Omental fat pad (tissue), 4 donors: ENCODE measurements around the gene ERF. TPM values are rescaled to one million over a fixed set of nuclear protein-coding genes. Genes with fewer than 3 reads are reported as not detected.

Experiments used
- ATAC-seq: fragments of 150-250 bp; one replicate; pipeline ENCODE4 v1.9.1; 2016; ENCODE audit warnings: mild to moderate bottlenecking, moderate library complexity; ENCODE audit not compliant: low FRiP score
- DNase-seq: peaks from one replicate; pipeline ENCODE4 v3.0.0-alpha.2; 2019; ENCODE audit warnings: low spot score
- CTCF ChIP-seq, 3 donors: fragments of 450-650 bp; IDR thresholded peaks; one replicate each; pipeline ENCODE4 v1.5.1; 2016 to 2017; ENCODE audit warnings: antibody characterized with exemption in 3 of 3, mild to moderate bottlenecking in 3 of 3, moderate library complexity in 2 of 3
- total RNA-seq, 4 donors: library from RNA; depleted of rRNA; stranded (reverse); fragments of >200 nt; gene quantifications; one replicate each; pipeline ENCODE4 v1.1.0, GENCODE V29; 2016

The ERF gene
- total RNA-seq, 4 donors from 2014 or later, result 21.2 to 52.8 (median 34.8) TPM

DNA sequence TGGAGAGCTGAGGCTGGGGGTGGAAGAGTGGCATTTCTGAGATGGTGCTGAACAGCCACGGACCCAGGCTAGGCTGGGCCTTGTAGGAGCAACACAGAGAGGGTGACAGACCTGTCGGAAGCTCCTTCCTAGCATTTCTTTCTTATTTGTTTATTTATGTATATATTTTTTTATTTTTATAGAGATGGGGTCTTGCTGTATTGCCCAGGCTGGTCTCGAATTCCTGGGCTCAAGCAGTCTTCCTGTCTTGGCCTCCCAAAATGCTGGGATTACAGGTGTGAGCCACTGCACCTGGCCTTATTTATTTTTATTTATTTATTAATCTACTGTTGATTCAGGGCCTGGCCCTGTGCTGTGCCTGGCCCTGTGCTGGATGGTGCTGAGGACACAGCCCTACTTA lies 20.6 kb upstream of the ERF start:
- no peak for DNase-seq
- no peak for ATAC-seq
- TF ChIP-seq CTCF (IDR thresholded peaks at IDR 0.05), result no peak

- no peak for DNase-seq
- no peak for TF ChIP-seq CTCF (IDR thresholded peaks at IDR 0.05)
- no peak for ATAC-seq
These were observed 20.2 kb upstream of the ERF start for GRCh38 chr19:42275103-42275502.

- no peak for TF ChIP-seq CTCF (IDR thresholded peaks at IDR 0.05)
- no peak for DNase-seq
- ATAC-seq, result no peak
These were observed 19.2 kb upstream of the ERF start for GRCh38 chr19:42274065-42274682.

- TF ChIP-seq CTCF (IDR thresholded peaks at IDR 0.05), result no peak
- ATAC-seq (no peak), DNase-seq (no peak)
These were observed 18.6 kb upstream of the ERF start for GRCh38 chr19:42273407-42274064.

GRCh38 chr19:42272989-42273406 lies 18.1 kb upstream of the ERF start:
- TF ChIP-seq CTCF (IDR thresholded peaks at IDR 0.05), result no peak
- no peak for DNase-seq
- no peak for ATAC-seq

- ATAC-seq, result no peak
- TF ChIP-seq CTCF (IDR thresholded peaks at IDR 0.05), result no peak
- DNase-seq, result no peak
These were observed 17.6 kb upstream of the ERF start for GRCh38 chr19:42272535-42272897.
